T-helper 2 cell treated with Interferon-gamma antibody and Interleukin-4, amounts not matched to agents 5 μg/mL and 100 μg/mL, for 36 hours (primary cell): ENCODE results near the gene ZNF740.

Source experiments
- DNase-seq: peaks from one replicate; pipeline ENCODE4 v3.0.0; 2021; ENCODE audit warnings: low spot score
- H3K27ac Mint-ChIP-seq: one replicate; pipeline ENCODE4 v1.8.0; 2021; ENCODE audit warnings: mild to moderate bottlenecking, mixed read lengths
- H3K27me3 Mint-ChIP-seq: one replicate; pipeline ENCODE4 v1.8.0; 2021; ENCODE audit warnings: low read depth, mixed read lengths
- H3K36me3 Mint-ChIP-seq: one replicate; pipeline ENCODE4 v1.8.0; 2021; ENCODE audit warnings: low read depth, mixed read lengths
- H3K4me1 Mint-ChIP-seq: one replicate; pipeline ENCODE4 v1.8.0; 2021; ENCODE audit warnings: low read depth, mixed read lengths
- H3K4me3 Mint-ChIP-seq: one replicate; pipeline ENCODE4 v1.8.0; 2022; ENCODE audit warnings: mild to moderate bottlenecking, moderate library complexity, mixed read lengths
- H3K9me3 Mint-ChIP-seq: one replicate; pipeline ENCODE4 v1.8.0; 2021; ENCODE audit warnings: mixed read lengths

ZNF740 gene

GRCh38 chr12:53205747-53206419, 25.4 kb downstream of the ZNF740 start:
- DNase-seq: peak; percentile 83
- Mint-ChIP-seq H3K9me3 (no peaks in the 10 kb centered on the region), H3K36me3 (peaks cover 63% of the 10 kb centered on the region), H3K4me3 (peak overlapping the region; percentile 91), H3K4me1 (peaks cover 54% of the 10 kb centered on the region), H3K27me3 (no peaks in the 10 kb centered on the region), H3K27ac (peak overlapping the region; percentile 94)

GRCh38 chr12:53207042-53207441, 26.5 kb downstream of the ZNF740 start, which contains the start of gene ITGB7:
TSS of gene ITGB7 (minus strand) at chr12:53207251. CDS start at chr12:53200443, 6,808 bp downstream.
- H3K36me3 Mint-ChIP-seq: peaks cover 59% of the 10 kb centered on the region
- peak; percentile 58 for DNase-seq
- H3K27me3 Mint-ChIP-seq: no peaks in the 10 kb centered on the region
- H3K4me1 Mint-ChIP-seq: peaks cover 50% of the 10 kb centered on the region
- peak within 1 kb of the TSS; percentile 91 for H3K4me3 Mint-ChIP-seq
- H3K27ac Mint-ChIP-seq: peak within 1 kb of the TSS; percentile 94
- H3K9me3 Mint-ChIP-seq: no peaks in the 10 kb centered on the region

- Mint-ChIP-seq H3K9me3 (no peaks in the 10 kb centered on the region), H3K4me1 (peaks cover 47% of the 10 kb centered on the region), H3K27ac (peak overlapping the region; percentile 92), H3K27me3 (no peaks in the 10 kb centered on the region), H3K4me3 (peak overlapping the region; percentile 87), H3K36me3 (peaks cover 65% of the 10 kb centered on the region)
- no peak for DNase-seq
Observed at GRCh38 chr12:53208435-53208834, 27.9 kb downstream of the ZNF740 start.

GRCh38 chr12:53208877-53209463, 28.4 kb downstream of the ZNF740 start:
- Mint-ChIP-seq H3K4me1 (peaks cover 48% of the 10 kb centered on the region), H3K36me3 (peaks cover 66% of the 10 kb centered on the region), H3K9me3 (no peaks in the 10 kb centered on the region), H3K27me3 (no peaks in the 10 kb centered on the region), H3K4me3 (peak overlapping the region; percentile 87), H3K27ac (peak overlapping the region; percentile 92)
- DNase-seq: peak; percentile 54

GRCh38 chr12:53210843-53211242, 30.3 kb downstream of the ZNF740 start:
- Mint-ChIP-seq H3K27me3 (no peaks in the 10 kb centered on the region), H3K4me3 (no peak overlapping the region), H3K4me1 (peaks cover 53% of the 10 kb centered on the region), H3K9me3 (no peaks in the 10 kb centered on the region), H3K36me3 (peaks cover 66% of the 10 kb centered on the region), H3K27ac (no peak overlapping the region)
- no peak for DNase-seq

- Mint-ChIP-seq H3K4me3 (no peak overlapping the region), H3K9me3 (no peaks in the 10 kb centered on the region), H3K4me1 (peaks cover 58% of the 10 kb centered on the region), H3K27me3 (no peaks in the 10 kb centered on the region), H3K27ac (peak overlapping the region; percentile 40), H3K36me3 (peaks cover 63% of the 10 kb centered on the region)
- DNase-seq: no peak
Observed at GRCh38 chr12:53211476-53212381, 31.2 kb downstream of the ZNF740 start.

GRCh38 chr12:53212931-53213330, 32.4 kb downstream of the ZNF740 start:
- Mint-ChIP-seq H3K36me3 (peaks cover 65% of the 10 kb centered on the region), H3K4me3 (no peak overlapping the region), H3K27ac (no peak overlapping the region)

GRCh38 chr12:53213348-53213747, 32.8 kb downstream of the ZNF740 start:
- peaks cover 64% of the 10 kb centered on the region for H3K36me3 Mint-ChIP-seq
- H3K4me3 Mint-ChIP-seq: no peak overlapping the region
- H3K27me3 Mint-ChIP-seq: no peaks in the 10 kb centered on the region
- peak; percentile 76 for DNase-seq
- no peaks in the 10 kb centered on the region for H3K9me3 Mint-ChIP-seq
- peaks cover 58% of the 10 kb centered on the region for H3K4me1 Mint-ChIP-seq
- H3K27ac Mint-ChIP-seq: peak overlapping the region; percentile 71

More at GRCh38 chr12:53212931-53213330, 32.4 kb downstream of the ZNF740 start:
- peaks cover 62% of the 10 kb centered on the region for H3K4me1 Mint-ChIP-seq
- H3K27me3 Mint-ChIP-seq: no peaks in the 10 kb centered on the region
- no peaks in the 10 kb centered on the region for H3K9me3 Mint-ChIP-seq
- no peak for DNase-seq

- Mint-ChIP-seq H3K9me3 (no peaks in the 10 kb centered on the region), H3K27ac (peak overlapping the region; percentile 71)
Observed at GRCh38 chr12:53214221-53214620, 33.7 kb downstream of the ZNF740 start.

GRCh38 chr12:53214687-53215455, 34.3 kb downstream of the ZNF740 start:
- H3K4me1 Mint-ChIP-seq: peaks cover 54% of the 10 kb centered on the region
- peaks cover 61% of the 10 kb centered on the region for H3K36me3 Mint-ChIP-seq
- no peak for DNase-seq
- H3K9me3 Mint-ChIP-seq: no peaks in the 10 kb centered on the region
- no peak overlapping the region for H3K27ac Mint-ChIP-seq
- H3K4me3 Mint-ChIP-seq: no peak overlapping the region
- no peaks in the 10 kb centered on the region for H3K27me3 Mint-ChIP-seq

More at GRCh38 chr12:53214221-53214620, 33.7 kb downstream of the ZNF740 start:
- no peaks in the 10 kb centered on the region for H3K27me3 Mint-ChIP-seq
- DNase-seq: no peak
- no peak overlapping the region for H3K4me3 Mint-ChIP-seq
- peaks cover 60% of the 10 kb centered on the region for H3K36me3 Mint-ChIP-seq
- H3K4me1 Mint-ChIP-seq: peaks cover 54% of the 10 kb centered on the region

- peaks cover 54% of the 10 kb centered on the region for H3K4me1 Mint-ChIP-seq
- no peaks in the 10 kb centered on the region for H3K9me3 Mint-ChIP-seq
- peak overlapping the region; percentile 66 for H3K27ac Mint-ChIP-seq
- no peak overlapping the region for H3K4me3 Mint-ChIP-seq
- DNase-seq: no peak
- peaks cover 55% of the 10 kb centered on the region for H3K36me3 Mint-ChIP-seq
- no peaks in the 10 kb centered on the region for H3K27me3 Mint-ChIP-seq
Observed at GRCh38 chr12:53215497-53215896, 35.0 kb downstream of the ZNF740 start.

- H3K4me1 Mint-ChIP-seq: peaks cover 57% of the 10 kb centered on the region
- peaks cover 47% of the 10 kb centered on the region for H3K36me3 Mint-ChIP-seq
- no peaks in the 10 kb centered on the region for H3K27me3 Mint-ChIP-seq
- DNase-seq: no peak
- no peaks in the 10 kb centered on the region for H3K9me3 Mint-ChIP-seq
- peak overlapping the region; percentile 97 for H3K4me3 Mint-ChIP-seq
- peak overlapping the region; percentile 75 for H3K27ac Mint-ChIP-seq
Observed at GRCh38 chr12:53217051-53217930, 36.8 kb downstream of the ZNF740 start.
